PC-9 (cell line): Measurements from ENCODE around the gene C14orf93.

Source experiments
- EZH2 ChIP-seq: fragments of 200-600 bp; sonication (generic); IDR thresholded peaks from 2 replicates; pipeline ENCODE4 v1.8.0; 2017; ENCODE audit warnings: antibody characterized with exemption, low read depth
- TF ChIP-seq, protein P1 (sequence below): fragments of 200-600 bp; sonication (generic); conservative IDR thresholded peaks from 2 replicates; pipeline ENCODE4 v1.6.1; 2017; ENCODE audit warnings: mixed run types, antibody characterized with exemption, mild to moderate bottlenecking, moderate library complexity

DNA sequence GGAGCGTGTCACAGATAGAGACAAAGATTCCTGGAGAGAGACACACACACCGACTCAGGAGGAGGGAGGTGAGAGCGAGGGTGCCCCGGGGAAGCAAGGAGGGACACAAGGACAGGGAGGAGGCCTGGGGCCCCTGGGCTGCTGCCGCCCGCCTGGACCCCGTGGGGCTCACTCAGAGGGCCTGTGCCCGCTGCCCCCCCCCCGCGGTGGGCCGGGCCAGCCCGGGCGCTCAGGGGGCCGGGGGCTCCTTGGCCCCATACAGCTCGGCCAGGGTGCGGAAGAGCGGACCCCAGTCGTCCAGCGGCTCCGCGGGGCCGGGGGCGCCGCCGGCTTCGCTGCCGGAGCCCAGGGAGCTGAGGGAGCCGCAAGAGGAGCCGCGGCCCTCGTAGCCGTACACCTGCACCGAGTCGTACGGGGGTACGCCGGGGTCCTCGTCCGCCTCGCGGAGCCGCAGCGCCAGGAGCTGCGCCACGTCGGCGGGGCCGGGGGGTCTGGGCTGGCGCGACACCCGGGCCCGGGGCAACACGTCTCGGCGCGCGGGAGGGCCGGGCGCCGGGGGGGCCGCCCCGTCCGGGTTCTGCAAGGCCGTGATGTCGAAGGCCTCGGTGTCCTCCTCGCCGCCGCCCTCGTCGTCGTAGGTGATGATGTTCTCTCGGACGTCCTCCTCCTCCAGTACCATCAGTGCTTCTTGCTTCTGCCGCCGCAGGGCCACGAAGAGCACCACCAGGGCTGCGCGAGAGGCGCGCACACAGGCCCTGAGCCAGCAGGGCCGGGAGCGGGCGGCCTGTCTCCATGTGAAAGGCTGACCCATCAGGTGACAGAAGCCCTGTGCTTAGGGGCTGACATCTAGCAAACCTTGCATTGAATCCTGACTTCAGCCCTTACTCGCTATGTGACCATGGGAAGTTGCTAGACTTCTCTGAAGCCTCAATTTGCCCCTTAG is 38.1 kb upstream of the C14orf93 start:
- TF ChIP-seq, protein P1, sequence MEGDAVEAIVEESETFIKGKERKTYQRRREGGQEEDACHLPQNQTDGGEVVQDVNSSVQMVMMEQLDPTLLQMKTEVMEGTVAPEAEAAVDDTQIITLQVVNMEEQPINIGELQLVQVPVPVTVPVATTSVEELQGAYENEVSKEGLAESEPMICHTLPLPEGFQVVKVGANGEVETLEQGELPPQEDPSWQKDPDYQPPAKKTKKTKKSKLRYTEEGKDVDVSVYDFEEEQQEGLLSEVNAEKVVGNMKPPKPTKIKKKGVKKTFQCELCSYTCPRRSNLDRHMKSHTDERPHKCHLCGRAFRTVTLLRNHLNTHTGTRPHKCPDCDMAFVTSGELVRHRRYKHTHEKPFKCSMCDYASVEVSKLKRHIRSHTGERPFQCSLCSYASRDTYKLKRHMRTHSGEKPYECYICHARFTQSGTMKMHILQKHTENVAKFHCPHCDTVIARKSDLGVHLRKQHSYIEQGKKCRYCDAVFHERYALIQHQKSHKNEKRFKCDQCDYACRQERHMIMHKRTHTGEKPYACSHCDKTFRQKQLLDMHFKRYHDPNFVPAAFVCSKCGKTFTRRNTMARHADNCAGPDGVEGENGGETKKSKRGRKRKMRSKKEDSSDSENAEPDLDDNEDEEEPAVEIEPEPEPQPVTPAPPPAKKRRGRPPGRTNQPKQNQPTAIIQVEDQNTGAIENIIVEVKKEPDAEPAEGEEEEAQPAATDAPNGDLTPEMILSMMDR = no peak
- no peak for TF ChIP-seq EZH2
